KG1 (cell line): ENCODE results near the gene PMM2.

Experiments used
- DNase-seq: peaks from one replicate; lab custom pipeline; 2025; lab: John Stamatoyannopoulos, UW

The PMM2 gene

GRCh38 chr16:8851761-8852403 lies 54.2 kb downstream of the PMM2 start:
- DNase-seq: no peak

DNA sequence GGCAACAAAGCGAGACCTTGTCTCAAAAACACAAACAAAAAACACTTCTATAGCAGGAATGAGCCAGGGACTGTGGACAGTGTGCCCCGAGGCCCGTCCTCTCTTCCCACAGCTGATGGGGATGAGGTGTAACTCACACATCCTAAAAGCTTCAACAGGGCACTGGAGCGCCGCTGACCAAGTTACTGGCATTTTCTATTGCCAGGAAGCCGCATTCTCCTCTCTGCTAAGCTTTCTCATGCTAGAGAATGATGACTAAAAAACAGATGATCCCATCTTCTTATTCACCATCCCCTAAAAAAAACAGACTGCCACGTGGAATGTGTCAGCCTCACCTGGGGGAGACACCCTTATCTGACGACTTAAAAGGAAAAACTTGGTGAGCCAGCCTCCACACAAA lies 54.9 kb downstream of the PMM2 start:
- no peak for DNase-seq

DNA sequence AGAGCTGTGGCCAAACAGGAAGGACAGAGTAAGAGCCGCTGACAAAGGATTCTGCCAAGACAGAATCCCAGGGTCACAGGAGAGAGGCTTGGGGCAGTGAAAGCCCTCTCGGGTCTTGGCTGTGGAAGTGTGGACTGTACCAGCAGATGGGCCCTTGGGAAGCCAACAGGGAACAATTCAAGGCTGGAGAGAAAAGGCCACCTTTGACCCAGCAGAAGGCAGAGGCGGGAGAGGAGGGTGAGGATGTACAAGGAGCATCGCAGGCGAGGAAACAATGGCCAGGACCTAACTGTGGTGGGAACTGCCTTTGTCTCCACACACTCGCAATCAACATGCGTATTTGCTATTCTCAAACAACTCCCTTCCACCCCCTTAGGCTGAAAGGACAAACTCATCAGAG lies 55.5 kb downstream of the PMM2 start:
- DNase-seq: no peak

DNA sequence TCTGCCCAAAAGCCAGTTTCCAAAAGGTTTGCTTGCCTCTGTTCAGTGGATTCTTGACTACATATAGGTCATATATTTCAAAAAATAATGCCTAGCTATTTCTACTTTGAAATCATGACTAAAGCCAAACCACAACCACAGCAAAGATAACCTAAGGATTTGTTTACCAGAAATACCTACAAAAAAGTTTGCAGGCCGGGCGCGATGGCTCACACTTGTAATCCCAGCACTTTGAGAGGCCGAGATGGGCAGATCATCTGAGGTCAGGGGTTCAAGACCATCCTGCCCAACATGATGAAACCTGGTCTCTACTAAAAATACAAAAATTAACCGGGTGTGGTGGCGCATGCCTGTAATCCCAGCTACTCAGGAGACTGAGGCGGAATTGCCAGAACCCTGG lies 56.0 kb downstream of the PMM2 start:
- DNase-seq: no peak

DNA sequence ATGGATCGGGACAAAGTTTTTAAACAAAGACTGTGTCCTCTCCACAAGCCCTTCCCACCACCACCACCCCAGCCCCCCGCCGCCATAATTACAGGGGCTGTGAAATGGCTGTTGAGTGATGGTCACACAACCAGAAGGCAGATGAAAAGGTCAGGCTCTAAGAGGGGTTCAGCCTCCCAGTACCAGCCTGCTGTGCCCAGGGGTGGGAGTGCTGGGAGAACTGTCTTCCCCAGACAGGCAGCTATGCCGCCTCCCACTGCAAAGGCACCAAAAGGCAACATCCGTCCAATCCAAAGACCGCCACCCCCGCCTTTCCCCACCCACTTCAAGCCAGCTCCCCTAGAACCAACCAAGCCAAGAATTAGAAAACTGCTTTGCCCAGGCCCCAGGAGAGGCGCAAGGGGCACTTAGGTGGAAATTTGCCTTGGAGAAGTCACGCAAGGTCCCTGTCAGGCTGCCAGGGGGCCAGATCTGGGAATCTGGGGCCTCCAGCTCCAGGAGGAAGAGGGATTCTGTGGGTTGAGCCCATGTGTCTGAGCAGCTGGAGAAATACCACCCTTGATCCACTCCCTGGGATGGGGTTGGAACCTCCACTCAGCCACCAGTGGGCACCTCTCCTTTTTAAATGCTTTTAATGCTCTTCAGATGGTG lies 56.8 kb downstream of the PMM2 start:
- DNase-seq: no peak

GRCh38 chr16:8855051-8855786 lies 57.6 kb downstream of the PMM2 start:
- no peak for DNase-seq

- DNase-seq: no peak
These were observed 58.3 kb downstream of the PMM2 start for GRCh38 chr16:8855972-8856371.

DNA sequence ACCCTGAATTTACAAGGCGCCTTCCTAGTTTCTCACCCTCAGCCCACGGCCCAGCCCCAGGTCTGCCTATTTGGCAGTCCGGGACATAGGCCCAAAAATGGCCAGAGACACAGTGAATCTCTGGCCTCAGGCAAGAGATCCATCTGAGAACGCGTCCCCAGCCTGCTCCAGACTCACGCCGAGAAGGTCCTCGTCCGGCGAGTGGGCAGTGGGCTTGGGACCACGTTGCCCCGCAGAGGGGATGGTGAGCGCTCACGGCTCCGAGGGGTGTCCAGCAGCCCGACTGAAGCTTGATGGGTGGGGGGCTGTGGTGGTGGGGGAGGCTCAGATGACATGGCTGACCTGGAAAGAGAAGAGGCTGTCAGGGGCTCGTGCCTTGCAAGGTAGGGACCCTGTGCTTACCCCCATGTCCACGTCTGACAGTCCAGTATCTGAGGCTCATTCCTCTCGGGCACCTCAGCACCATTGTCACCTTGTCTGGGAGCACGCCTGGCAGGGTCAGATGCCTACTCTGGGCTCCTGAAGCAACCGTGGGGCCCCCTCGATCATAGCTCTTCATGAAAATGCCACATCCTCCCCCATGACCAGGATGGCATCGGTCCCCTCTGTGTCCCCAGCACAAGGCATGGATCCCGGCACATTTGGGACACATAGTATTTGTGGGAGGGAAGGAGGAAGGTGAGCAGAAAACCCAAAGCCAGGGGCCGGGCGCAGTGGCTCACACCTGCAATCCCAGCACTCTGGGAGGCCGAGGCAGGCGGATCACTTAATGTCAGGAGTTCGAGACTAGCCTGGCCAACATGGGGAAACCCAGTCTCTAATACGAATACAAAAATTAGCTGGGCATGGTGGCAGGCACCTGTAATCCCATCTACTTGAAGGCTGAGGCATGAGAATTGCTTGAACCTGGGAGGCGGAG lies 61.6 kb downstream of the PMM2 start:
- no peak for DNase-seq

DNA sequence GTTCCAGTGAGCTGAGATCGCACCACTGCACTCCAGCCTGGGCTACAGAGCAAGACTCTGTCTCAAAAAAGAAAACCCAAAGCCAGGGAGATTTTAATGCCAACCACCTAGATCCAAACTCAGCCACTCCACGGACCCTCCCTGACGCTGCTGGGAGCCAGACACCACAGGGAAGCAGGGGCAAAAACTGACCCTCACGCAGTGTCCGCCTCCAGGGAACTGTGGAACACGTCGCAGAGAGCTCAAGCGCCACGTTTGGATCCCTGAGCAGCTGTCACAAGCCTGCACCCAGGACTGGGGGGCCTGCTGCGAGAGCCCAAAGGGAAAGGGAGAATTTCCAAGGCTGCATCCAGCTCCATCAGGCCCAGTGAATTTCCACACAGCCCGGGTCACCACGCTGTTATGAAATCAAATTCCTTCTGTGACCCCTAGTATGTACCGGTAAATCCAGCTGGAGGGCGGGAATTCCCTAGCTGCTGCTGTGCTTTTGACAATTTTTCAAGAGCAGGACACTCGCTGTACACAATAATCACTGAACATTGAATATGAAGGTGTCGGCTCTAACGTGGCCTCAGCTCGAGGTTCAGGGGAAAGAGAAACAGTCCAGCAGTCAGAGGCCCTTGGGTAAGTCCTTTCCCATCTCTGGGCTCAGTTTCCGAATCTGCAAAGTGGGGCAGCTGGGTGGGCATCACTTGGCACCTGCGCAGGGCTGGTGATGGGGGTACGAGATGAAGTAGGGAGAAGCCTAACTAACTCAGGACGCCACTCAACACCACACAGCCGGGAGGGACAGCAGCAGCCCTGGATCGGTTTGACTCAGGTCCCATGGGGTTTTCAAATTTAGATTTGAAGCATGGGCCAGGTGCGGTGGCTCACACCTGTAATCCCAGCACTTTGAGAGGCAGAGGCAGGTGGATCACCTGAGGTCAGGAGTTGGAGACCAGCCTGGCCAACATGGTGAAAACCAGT lies 62.6 kb downstream of the PMM2 start:
- DNase-seq: no peak

DNA sequence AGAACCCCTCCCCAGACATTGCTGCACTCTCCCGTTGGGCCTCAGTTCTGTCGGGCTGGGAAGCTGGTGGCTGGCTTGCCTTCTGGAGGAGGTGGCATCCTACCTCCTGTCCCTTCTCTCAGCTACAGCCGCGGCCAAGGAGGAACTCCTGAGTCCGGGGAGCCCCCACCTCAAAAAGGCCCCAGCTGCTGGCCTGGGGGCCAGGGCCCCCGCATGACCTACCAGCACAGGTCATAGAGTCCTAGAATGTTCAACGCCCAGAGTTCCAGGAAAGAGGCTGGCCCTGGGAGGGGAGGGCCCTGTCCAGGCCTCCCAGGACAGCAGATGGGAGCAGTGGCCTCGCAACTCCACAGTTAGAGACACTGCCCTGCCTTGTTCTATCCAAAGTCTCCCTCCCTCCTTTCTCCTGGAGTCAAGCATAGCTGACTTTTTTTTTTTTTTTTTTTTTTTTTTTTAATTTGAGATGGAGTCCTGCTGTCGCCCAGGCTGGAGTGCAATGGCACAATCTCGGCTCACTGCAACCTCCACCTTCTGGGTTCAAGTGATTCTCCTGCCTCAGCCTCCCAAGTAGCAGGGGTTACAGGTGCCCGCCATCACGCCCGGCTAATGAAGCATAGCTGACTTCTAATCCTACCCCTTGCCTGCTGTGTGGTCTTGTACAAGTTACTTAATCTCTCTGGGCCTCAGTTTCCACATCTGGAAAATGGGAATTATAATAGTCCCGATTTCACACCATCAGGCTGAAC lies 64.1 kb downstream of the PMM2 start:
- no peak for DNase-seq

DNA sequence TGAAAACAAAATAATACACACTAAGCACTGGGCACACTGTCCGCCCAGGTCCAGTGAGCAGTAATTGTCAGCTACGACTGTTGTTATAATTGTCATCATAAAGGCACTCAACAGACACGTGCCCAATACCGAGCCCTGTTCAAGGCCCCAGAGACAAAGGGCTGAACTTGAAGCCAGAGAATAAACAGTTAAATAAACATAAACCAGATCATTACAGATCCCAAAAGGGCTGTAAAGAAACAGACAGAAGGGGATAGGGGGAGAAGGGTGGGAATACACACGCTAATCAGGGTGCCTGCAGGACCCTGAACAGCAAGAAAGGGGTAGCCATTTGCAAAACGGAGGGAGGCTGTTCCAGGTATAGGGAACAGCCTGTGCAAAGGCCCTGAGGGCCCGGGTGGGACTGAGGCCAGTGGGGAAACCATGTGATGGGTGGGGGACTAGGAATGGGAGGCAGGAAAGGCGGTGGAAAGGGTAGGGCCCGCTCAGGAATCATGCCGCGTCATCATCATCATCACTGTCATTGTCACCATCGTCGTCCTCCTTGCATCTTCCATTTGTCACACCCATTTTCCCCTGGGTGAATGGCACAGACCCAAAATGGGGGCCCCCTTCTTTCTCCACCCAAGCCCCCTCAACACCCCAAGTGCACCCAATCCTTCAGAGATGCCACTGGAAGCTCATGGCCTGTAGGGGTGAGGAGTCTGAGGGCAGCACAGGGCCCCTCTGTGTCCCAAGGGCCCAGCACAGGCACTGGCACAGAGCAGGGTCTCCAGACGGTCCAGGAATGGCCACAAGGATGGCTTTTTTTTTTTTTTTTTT lies 64.9 kb downstream of the PMM2 start:
- DNase-seq: no peak

DNA sequence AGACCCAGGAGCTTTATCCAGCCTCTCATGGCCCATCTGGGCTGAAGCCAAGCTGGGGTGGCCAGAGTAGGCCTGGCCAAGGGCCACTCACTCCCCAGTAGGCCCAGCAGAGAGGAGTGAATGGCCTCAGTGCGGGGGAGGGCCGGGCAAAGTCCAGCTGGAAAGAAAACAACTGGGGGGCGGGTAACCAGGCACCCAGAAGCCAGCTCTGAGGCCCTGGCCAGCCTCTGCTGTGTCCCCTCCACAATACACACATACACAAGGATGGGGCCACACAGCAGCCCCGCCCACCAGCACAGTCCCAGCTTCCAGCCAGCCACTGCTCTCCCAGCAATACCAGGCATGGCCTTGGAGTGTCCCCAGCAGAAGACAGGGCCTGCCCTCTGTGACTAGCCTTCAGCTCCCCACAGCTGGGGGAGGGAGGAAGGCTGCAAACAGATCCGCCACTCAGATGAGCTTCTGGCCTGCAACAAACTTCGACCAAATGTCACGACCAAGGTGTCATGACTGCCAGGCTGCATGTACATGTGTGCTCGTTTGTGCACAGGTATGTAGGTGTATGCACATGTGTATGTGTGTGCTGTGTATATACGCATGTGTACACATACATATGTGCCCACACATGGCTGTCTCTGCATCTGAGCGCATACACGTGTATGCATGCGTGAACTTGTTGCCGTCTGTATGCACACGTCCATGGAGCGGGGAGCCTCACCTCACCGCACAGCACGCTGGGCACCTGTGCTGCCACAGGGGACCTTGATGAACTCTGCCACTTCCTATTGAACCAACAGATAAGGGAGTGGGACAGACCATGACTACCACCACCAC lies 66.2 kb downstream of the PMM2 start:
- DNase-seq: no peak

GRCh38 chr16:8864480-8865110 lies 67.0 kb downstream of the PMM2 start:
- DNase-seq: no peak

DNA sequence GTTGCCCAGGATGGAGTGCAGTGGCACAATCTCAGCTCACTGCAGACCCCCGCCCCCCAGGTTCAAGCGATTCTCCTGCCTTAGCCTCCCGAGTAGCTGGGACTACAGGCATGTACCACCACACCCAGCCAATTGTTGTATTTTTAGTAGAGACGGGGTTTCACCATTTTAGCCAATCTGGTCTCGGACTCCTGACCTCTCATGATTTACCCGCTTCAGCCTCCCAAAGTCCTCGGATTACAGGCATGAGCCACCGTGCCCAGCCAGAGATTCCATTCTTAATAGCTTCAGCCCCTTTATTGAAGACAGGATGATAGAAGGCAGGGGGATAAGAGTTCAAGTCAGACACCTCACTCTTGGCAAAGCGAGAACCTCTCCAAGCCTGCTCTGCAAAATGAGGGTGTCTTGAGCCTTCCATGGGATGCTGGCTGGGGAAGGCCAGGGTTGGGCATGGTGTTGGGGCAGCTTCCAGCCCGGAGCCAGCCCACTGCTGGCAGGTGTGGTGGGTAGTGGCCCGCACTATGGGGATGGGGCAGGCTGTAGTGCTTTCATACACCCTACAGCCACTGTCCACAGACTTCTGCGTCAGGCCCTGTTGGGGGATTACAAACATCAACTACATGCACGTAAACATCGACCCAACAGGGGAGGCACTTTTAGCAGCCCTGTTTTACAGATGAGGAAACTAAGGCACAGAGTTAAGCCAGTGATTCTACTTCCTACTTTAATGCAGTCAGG lies 67.7 kb downstream of the PMM2 start:
- no peak for DNase-seq

DNA sequence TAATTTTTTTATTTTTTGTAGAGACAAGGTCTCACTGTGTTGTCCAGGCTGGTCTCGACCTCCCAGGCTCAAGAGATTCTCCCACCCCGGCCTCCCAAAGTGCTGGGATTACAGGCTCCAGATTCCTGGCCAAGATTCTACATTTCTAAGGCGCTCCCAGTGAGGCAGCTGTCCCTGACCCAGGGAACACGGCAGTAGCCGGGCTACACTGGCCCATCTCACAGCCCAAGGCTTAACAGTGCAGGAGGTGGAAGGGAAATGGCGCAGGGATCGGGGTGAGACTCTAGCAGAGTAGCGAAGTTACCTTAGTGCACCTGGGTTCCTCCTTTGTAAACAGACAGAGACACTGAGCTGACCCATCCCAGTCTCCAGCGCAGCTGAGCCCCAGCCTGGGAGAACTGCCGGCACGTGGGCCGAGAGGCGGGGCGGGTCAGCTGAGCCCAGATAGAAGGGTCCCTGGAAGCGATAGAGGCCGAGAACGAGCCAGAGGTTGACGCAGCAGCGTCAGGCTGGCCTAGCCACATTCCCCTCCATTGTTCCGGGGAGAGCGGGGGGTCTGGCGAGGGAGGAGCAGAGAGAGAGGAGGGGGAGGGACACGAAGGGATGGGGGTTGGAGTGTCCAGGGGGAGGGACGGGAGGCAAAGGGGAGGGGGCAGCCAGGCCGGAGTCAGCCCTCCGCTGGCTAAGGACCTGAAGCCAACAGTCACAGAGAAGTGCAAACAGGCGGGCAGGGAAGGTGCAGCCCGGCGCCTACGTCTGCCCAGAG lies 68.7 kb downstream of the PMM2 start:
- DNase-seq: no peak

- no peak for DNase-seq
These were observed 69.2 kb downstream of the PMM2 start for GRCh38 chr16:8866884-8867215.
